NT2/D1 (cell line): ENCODE measurements around the gene PDCD5.
"Not testable (repeated sequence)": the region's sequence is repeated elsewhere in the genome, so short reads cannot be mapped to it uniquely, and the experiment has no call there.

Source experiments
- DNase-seq: peaks from one replicate; pipeline ENCODE4 v3.0.0-alpha.2; 2011; ENCODE audit warnings: low read depth, low spot score
- H3K27me3 ChIP-seq: 2 replicates; pipeline ENCODE4 v1.6.0; 2011; ENCODE audit warnings: mild to moderate bottlenecking; ENCODE audit not compliant: insufficient read length, insufficient read depth
- H3K36me3 ChIP-seq: 2 replicates; pipeline ENCODE4 v1.6.1; 2011; ENCODE audit warnings: mild to moderate bottlenecking, low read length, mixed read lengths; ENCODE audit not compliant: insufficient read depth, insufficient read length
- H3K4me1 ChIP-seq: 2 replicates; pipeline ENCODE4 v1.5.1; 2011; ENCODE audit not compliant: insufficient read depth, insufficient read length
- H3K4me3 ChIP-seq: 2 replicates; pipeline ENCODE4 v1.5.1; 2011; ENCODE audit warnings: low read depth; ENCODE audit not compliant: insufficient read length
- H3K9ac ChIP-seq: 2 replicates; pipeline ENCODE4 v1.6.0; 2011; ENCODE audit warnings: low read depth; ENCODE audit not compliant: insufficient read length
- H3K9me3 ChIP-seq: 2 replicates; pipeline ENCODE4 v1.5.1; 2011; ENCODE audit warnings: mild to moderate bottlenecking, low read length; ENCODE audit not compliant: insufficient read depth
- SUZ12 ChIP-seq: IDR thresholded peaks from 2 replicates; pipeline ENCODE4 v1.6.1; 2011; ENCODE audit not compliant: insufficient read length, insufficient read depth; ENCODE audit errors: extremely low read depth
- YY1 ChIP-seq: IDR thresholded peaks from 2 replicates; pipeline ENCODE4 v1.6.1; 2011; ENCODE audit not compliant: insufficient read length, insufficient read depth
- ZNF274 ChIP-seq: IDR thresholded peaks from 2 replicates; pipeline ENCODE4 v1.6.1; 2011; ENCODE audit warnings: mild to moderate bottlenecking, low read depth, low read length

Gene PDCD5, protein sequence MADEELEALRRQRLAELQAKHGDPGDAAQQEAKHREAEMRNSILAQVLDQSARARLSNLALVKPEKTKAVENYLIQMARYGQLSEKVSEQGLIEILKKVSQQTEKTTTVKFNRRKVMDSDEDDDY

GRCh38 chr19:32580901-32581704 lies at the start of gene PDCD5:
Gene PDCD5, plus strand, starts transcription at chr19:32581190. Its CDS starts 72 bp downstream, at chr19:32581262.
- TF ChIP-seq ZNF274 (no peak), YY1 (peak; percentile 12)
- no peaks in the 10 kb centered on the region for H3K4me1 ChIP-seq
- no peaks in the 10 kb centered on the region for H3K9me3 ChIP-seq
- DNase-seq: peak; percentile 79
- H3K36me3 ChIP-seq: peaks cover 37% of the 10 kb centered on the region
- H3K9ac ChIP-seq: peak within 1 kb of the TSS; percentile 94
- peaks cover 5% of the 10 kb centered on the region for H3K27me3 ChIP-seq
- peak within 1 kb of the TSS; percentile 87 for H3K4me3 ChIP-seq

- Histone ChIP-seq H3K27me3 (no peaks in the 10 kb centered on the region), H3K4me1 (no peaks in the 10 kb centered on the region), H3K4me3 (no peak overlapping the region), H3K36me3 (no peaks in the 10 kb centered on the region), H3K9ac (no peak overlapping the region), H3K9me3 (peaks cover 16% of the 10 kb centered on the region)
- DNase-seq: no peak
- TF ChIP-seq ZNF274: no peak
- no peak for TF ChIP-seq SUZ12
- no peak for TF ChIP-seq YY1
These were observed 48.8 kb upstream of the PDCD5 start for GRCh38 chr19:32532233-32532632.

GRCh38 chr19:32537580-32537979 lies 43.4 kb upstream of the PDCD5 start:
- Histone ChIP-seq H3K4me1 (no peaks in the 10 kb centered on the region), H3K9me3 (peaks cover 5% of the 10 kb centered on the region; the same call in 1 of the 2 replicates), H3K36me3 (no peaks in the 10 kb centered on the region), H3K4me3 (no peak overlapping the region), H3K27me3 (no peaks in the 10 kb centered on the region), H3K9ac (no peak overlapping the region)
- no peak for TF ChIP-seq ZNF274
- TF ChIP-seq YY1: no peak
- TF ChIP-seq SUZ12: no peak
- no peak for DNase-seq

DNA sequence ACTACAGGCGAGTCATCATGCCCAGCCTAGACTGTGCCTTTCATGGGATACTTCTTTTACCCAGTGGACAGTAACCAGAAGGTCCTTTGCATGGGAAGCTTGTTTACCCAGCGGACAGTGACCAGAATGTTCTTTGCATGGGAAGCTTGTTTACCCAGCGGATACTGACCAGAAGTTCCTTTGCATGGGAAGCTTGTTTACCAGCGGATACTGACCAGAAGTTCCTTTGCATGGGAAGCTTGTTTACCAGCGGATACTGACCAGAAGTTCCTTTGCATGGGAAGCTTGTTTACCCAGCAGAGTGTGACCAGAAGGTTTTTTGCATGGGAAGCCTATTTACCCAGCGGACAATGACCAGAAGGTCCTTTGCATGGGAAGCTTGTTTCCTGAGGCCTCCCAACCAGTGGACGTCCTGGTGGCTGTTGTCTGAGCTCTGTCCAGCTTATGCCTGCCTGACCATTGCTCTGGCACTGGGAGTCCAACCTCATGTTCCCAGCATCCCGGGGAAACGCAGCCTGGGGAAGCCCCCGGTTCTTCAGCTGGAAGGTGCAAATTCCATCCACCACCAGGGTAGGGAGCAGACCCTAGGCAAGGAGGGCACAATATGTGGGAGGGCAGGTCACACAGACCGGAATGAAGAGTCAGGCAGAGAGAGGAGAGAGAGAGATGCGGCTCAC lies 41.6 kb upstream of the PDCD5 start:
- DNase-seq: no peak
- Histone ChIP-seq H3K4me3 (no peak overlapping the region), H3K9ac (no peak overlapping the region), H3K36me3 (no peaks in the 10 kb centered on the region), H3K9me3 (peaks cover 3% of the 10 kb centered on the region; the same call in 1 of the 2 replicates), H3K27me3 (no peaks in the 10 kb centered on the region), H3K4me1 (no peaks in the 10 kb centered on the region)
- no peak for TF ChIP-seq YY1
- no peak for TF ChIP-seq ZNF274
- no peak for TF ChIP-seq SUZ12

DNA sequence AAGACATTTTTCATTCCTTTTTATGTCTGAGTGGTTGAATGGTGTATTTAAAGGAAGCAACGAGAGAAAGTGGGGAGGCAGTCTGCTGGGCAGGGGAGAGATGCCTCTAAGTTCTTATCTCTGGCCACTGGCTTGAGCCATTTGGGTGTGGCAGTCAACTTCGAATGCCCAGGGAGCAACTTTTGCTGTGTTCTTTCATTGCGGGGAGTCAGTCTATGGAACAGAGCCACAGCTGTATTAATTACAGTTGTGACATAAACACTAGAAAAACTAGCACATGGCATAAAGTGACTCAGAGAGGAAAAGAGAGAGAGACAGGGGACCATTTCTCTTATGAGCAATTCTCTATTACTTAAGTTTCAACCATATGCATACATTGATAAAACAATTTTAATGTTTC lies 40.4 kb upstream of the PDCD5 start:
- Histone ChIP-seq H3K9ac (no peak overlapping the region), H3K27me3 (no peaks in the 10 kb centered on the region), H3K4me3 (no peak overlapping the region), H3K9me3 (no peaks in the 10 kb centered on the region), H3K4me1 (no peaks in the 10 kb centered on the region), H3K36me3 (no peaks in the 10 kb centered on the region)
- TF ChIP-seq YY1 (no peak), ZNF274 (no peak), SUZ12 (no peak)
- DNase-seq: no peak

GRCh38 chr19:32541376-32541775 lies 39.6 kb upstream of the PDCD5 start:
- not testable (repeated sequence) for H3K9ac ChIP-seq, H3K27me3 ChIP-seq, H3K9me3 ChIP-seq, H3K36me3 ChIP-seq, H3K4me1 ChIP-seq, DNase-seq, H3K4me3 ChIP-seq

GRCh38 chr19:32542477-32543108 lies 38.4 kb upstream of the PDCD5 start:
- DNase-seq: no peak
- Histone ChIP-seq H3K9ac (no peak overlapping the region), H3K4me3 (no peak overlapping the region), H3K27me3 (no peaks in the 10 kb centered on the region), H3K9me3 (no peaks in the 10 kb centered on the region), H3K36me3 (no peaks in the 10 kb centered on the region), H3K4me1 (no peaks in the 10 kb centered on the region)
- TF ChIP-seq ZNF274: no peak
- TF ChIP-seq YY1: no peak
